Measurements from ENCODE around the gene MYCL.
A peak's percentile ranks its signal among the peaks of the same experiment; 100 is the strongest.
"Not testable (repeated sequence)": the region's sequence is repeated elsewhere in the genome, so short reads cannot be mapped to it uniquely, and the experiment has no call there.

The MYCL gene

GRCh38 chr1:39915499-39916129, 13.9 kb upstream of the MYCL start:
- no peak for DNase-seq (ENCODE audit: low read depth)
- H3K4me3 ChIP-seq (replicated peaks; ENCODE audit: low read depth, low read length): no peak overlapping the region
- TF ChIP-seq CTCF (IDR thresholded peaks at IDR 0.05; ENCODE audit: low read length, missing control alignments): no peak

- not testable (repeated sequence) for DNase-seq (ENCODE audit: low read depth); H3K4me3 ChIP-seq (replicated peaks; ENCODE audit: low read depth, low read length)
Observed at GRCh38 chr1:39913136-39913535, 11.4 kb upstream of the MYCL start.

- no peak for TF ChIP-seq CTCF (IDR thresholded peaks at IDR 0.05; ENCODE audit: low read length, missing control alignments)
- no peak for DNase-seq (ENCODE audit: low read depth)
- H3K4me3 ChIP-seq (replicated peaks; ENCODE audit: low read depth, low read length): no peak overlapping the region
Observed at GRCh38 chr1:39910263-39910662, 8.5 kb upstream of the MYCL start.

GRCh38 chr1:39908534-39908933, 6.8 kb upstream of the MYCL start:
- no peak for TF ChIP-seq CTCF (IDR thresholded peaks at IDR 0.05; ENCODE audit: low read length, missing control alignments)
- no peak overlapping the region for H3K4me3 ChIP-seq (replicated peaks; ENCODE audit: low read depth, low read length)
- DNase-seq (ENCODE audit: low read depth): no peak

- no peak overlapping the region for H3K4me3 ChIP-seq (replicated peaks; ENCODE audit: low read depth, low read length)
- no peak for TF ChIP-seq CTCF (IDR thresholded peaks at IDR 0.05; ENCODE audit: low read length, missing control alignments)
- no peak for DNase-seq (ENCODE audit: low read depth)
Observed at GRCh38 chr1:39907528-39908453, 6.1 kb upstream of the MYCL start.

- TF ChIP-seq CTCF (IDR thresholded peaks at IDR 0.05; ENCODE audit: low read length, missing control alignments): no peak
- DNase-seq (ENCODE audit: low read depth): no peak
- H3K4me3 ChIP-seq (replicated peaks; ENCODE audit: low read depth, low read length): no peak overlapping the region
Observed at GRCh38 chr1:39905172-39905571, 3.5 kb upstream of the MYCL start.

- no peak for DNase-seq (ENCODE audit: low read depth)
- peak overlapping the region; percentile 61 for H3K4me3 ChIP-seq (replicated peaks; ENCODE audit: low read depth, low read length)
- no peak for TF ChIP-seq CTCF (IDR thresholded peaks at IDR 0.05; ENCODE audit: low read length, missing control alignments)
Observed at GRCh38 chr1:39902460-39902807, 717 bp upstream of the MYCL start.

Data from fibroblast of pulmonary artery (primary cell).